ENCODE results near the gene PRR19.
A peak's percentile ranks its signal among the peaks of the same experiment; 100 is the strongest.

Gene PRR19

DNA sequence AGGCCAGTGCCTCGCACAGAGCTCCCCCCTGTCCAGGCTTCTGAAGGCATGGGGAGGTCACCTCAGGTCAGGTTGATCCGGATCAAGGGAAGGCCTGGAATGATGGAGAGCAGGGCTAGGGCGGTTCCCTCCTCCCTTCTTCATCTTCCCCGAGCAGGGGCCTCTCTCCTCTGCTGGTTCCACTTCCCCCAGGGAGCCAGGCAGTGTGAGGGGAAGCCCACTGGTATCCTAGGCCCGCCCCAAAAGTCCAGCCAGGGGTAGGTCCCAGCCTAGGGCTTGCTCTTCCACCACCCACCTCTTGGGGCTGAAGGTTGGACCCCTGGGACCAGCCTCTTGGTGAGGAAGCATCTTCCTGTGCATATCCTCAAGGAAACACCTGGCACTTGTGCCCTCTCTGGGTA lies 16.4 kb upstream of the PRR19 start:
- no peaks in the 10 kb centered on the region for H3K9me3 Mint-ChIP-seq (ENCODE audit: low read depth)
- H3K4me1 Mint-ChIP-seq (ENCODE audit: low read depth): peaks cover 28% of the 10 kb centered on the region
- peak overlapping the region; percentile 49 for H3K4me3 Mint-ChIP-seq
- H3K36me3 Mint-ChIP-seq: no peaks in the 10 kb centered on the region
- H3K27ac Mint-ChIP-seq: peak overlapping the region; percentile 81
- no peaks in the 10 kb centered on the region for H3K27me3 Mint-ChIP-seq

DNA sequence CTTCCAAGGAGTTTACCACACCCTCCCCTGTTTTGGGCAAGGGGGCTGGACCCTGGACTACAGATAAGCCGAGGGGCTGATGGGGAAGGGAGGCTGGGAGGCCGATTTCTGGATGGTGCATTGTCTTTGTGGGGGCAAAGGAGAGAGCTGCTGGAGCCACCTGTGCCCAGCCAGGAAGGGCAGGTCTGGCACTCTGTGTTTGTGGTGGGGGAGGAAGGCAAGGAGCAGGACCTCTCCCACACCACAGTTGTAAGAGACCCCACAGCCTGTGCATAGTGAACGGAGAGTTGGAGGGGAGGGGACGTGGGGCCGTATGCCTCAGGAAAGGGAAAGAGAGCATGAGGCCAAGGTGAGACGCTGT lies 16.0 kb upstream of the PRR19 start:
- peak overlapping the region; percentile 81 for H3K27ac Mint-ChIP-seq
- peaks cover 28% of the 10 kb centered on the region for H3K4me1 Mint-ChIP-seq (ENCODE audit: low read depth)
- no peaks in the 10 kb centered on the region for H3K36me3 Mint-ChIP-seq
- H3K27me3 Mint-ChIP-seq: no peaks in the 10 kb centered on the region
- H3K9me3 Mint-ChIP-seq (ENCODE audit: low read depth): no peaks in the 10 kb centered on the region
- peak overlapping the region; percentile 49 for H3K4me3 Mint-ChIP-seq

DNA sequence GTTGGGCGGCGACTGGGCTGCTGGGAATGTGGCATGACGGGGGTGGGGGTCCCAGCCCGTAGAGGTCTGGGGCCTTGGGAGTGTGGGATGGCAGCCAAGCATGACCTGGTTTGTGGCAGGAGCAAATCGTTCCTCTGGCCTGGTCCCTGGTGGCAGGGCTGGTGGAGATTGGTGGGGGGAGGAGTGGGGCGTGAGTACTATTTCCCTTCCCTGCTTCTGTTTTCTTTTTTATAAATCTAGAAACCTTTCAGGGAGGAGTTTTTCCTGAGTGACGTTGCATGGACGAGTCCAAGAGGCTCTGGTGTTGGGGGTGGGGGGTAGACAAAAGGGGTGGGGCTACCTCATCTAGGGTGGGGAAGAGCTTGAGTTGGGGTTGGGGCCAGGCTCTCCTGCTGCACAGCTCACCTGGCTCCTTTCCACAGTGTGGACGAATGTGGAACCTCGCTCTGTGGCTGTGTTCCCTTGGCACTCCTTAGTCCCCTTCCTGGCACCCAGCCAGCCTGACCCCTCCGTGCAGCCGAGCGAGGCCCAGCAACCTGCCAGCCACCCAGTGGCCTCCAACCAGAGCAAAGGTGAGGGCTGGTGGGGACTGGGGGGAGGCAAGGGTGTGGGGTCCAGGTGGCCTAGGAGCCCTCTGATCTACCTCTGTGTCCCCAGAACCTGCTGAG lies 15.4 kb upstream of the PRR19 start:
- H3K27ac Mint-ChIP-seq: peak overlapping the region; percentile 81
- H3K4me3 Mint-ChIP-seq: no peak overlapping the region
- no peaks in the 10 kb centered on the region for H3K36me3 Mint-ChIP-seq

DNA sequence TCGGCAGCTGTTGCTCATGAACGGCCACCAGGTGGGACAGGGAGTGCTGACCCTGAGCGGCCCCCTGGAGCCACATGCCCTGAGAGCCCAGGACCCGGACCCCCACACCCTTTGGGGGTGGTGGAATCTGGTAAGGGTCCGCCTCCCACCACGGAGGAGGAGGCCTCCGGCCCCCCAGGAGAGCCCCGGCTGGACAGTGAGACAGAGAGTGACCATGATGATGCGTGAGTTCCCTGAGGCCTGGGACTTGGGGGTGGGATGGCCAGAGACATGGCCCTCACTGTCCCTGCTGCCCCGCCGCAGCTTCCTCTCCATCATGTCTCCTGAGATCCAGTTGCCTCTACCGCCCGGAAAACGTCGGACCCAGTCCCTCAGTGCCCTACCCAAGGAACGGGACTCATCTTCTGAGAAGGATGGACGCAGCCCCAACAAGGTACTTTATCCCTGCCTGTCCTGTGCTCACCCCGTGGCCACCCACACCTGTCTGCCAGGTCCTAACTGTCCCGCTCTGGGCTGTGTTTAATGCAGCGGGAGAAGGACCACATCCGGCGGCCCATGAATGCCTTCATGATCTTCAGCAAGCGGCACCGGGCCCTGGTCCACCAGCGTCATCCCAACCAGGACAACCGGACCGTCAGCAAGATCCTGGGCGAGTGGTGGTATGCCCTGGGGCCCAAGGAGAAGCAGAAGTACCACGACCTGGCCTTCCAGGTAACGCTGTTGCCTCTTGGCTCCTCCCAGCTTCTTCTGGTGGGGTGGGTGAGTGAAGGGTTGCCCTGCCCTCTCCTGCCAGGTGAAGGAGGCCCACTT lies 14.7 kb upstream of the PRR19 start:
- Mint-ChIP-seq H3K27ac (no peak overlapping the region), H3K36me3 (no peaks in the 10 kb centered on the region), H3K27me3 (no peaks in the 10 kb centered on the region), H3K4me3 (no peak overlapping the region), H3K4me1 (ENCODE audit: low read depth) (peaks cover 22% of the 10 kb centered on the region), H3K9me3 (ENCODE audit: low read depth) (no peaks in the 10 kb centered on the region)

More for the DNA sequence above, 15.4 kb upstream of the PRR19 start:
- Mint-ChIP-seq H3K4me1 (ENCODE audit: low read depth) (peaks cover 26% of the 10 kb centered on the region), H3K27me3 (no peaks in the 10 kb centered on the region), H3K9me3 (ENCODE audit: low read depth) (no peaks in the 10 kb centered on the region)

DNA sequence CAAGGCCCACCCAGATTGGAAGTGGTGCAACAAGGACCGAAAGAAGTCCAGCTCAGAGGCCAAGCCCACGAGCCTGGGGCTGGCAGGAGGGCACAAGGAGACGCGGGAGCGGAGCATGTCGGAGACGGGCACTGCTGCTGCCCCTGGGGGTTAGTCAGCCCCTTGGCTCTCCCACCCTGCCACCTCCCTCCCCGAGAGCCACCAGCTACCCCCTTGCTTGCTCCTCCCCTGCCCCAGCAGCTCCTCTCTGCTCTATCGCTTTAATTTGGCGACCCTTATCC lies 14.2 kb upstream of the PRR19 start:
- Mint-ChIP-seq H3K36me3 (no peaks in the 10 kb centered on the region), H3K27ac (no peak overlapping the region), H3K9me3 (ENCODE audit: low read depth) (no peaks in the 10 kb centered on the region), H3K4me1 (ENCODE audit: low read depth) (peaks cover 18% of the 10 kb centered on the region), H3K4me3 (no peak overlapping the region), H3K27me3 (no peaks in the 10 kb centered on the region)

DNA sequence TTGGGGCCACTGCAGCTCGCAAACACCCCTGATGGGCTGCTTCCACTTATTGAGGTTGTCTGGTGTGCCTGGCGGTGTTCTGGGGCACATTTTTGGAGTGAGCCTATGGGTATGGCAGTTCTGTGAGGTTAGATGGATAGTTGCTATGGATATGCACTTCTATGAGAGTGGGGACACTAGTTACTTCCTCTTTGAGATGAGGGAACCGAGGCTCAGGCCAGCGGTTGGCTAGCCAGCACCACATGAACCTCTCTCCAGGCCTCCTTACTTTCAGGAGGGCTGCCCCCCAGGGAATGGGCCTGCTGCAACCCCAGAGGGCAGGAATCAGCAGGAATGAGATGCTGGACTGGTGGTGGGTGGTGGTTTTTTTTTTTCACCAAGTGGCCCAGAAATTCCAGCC lies 13.5 kb upstream of the PRR19 start:
- H3K4me3 Mint-ChIP-seq: no peak overlapping the region
- H3K36me3 Mint-ChIP-seq: no peaks in the 10 kb centered on the region
- no peak overlapping the region for H3K27ac Mint-ChIP-seq

DNA sequence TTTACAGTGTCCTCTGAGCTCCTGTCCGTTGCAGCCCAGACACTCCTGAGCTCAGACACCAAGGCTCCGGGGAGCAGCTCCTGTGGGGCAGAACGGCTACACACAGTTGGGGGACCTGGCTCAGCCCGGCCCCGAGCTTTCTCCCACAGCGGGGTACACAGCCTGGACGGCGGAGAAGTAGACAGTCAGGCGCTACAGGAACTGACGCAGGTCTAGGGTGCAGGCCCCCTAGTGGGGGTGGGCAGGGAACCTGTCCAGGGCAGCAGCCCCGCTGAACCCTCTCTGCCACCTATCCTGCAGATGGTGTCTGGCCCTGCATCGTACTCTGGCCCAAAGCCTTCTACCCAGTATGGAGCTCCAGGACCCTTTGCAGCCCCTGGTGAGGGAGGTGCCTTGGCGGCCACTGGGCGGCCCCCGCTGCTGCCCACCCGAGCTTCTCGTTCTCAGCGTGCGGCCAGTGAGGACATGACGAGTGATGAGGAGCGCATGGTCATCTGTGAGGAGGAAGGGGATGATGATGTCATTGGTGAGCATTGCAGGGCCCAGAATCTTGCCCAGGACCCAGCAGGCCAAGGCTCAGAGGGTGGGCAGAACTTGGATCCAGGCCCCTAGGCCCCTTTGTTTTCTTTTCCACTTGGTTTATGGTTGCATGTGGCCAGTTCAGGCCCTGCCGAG lies 12.9 kb upstream of the PRR19 start:
- Mint-ChIP-seq H3K36me3 (no peaks in the 10 kb centered on the region), H3K9me3 (ENCODE audit: low read depth) (no peaks in the 10 kb centered on the region), H3K4me1 (ENCODE audit: low read depth) (peaks cover 18% of the 10 kb centered on the region), H3K27me3 (no peaks in the 10 kb centered on the region), H3K4me3 (no peak overlapping the region), H3K27ac (no peak overlapping the region)

More for the DNA sequence above, 13.5 kb upstream of the PRR19 start:
- no peaks in the 10 kb centered on the region for H3K9me3 Mint-ChIP-seq (ENCODE audit: low read depth)
- peaks cover 18% of the 10 kb centered on the region for H3K4me1 Mint-ChIP-seq (ENCODE audit: low read depth)
- no peaks in the 10 kb centered on the region for H3K27me3 Mint-ChIP-seq

DNA sequence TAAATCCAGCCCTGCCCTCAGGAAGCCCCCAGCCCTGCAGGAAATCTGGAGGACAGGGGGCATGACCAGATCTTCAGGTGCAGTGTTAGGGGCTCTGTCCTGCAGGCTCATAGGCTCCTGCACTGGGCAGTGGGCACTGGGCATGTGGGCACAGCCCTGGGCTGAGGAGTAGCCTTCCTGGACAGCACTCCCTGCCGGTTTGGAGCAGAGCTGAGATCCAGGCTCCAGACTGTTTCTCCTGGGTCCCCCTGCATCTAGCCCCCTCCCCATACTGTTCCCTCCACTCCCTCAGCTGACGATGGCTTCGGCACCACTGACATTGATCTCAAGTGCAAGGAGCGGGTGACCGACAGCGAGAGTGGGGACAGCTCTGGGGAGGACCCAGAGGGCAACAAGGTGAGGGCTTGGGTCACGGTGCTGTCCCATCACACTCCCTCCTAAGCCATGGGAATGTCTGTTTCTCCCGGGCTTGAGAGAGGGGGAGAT lies 12.3 kb upstream of the PRR19 start:
- H3K27me3 Mint-ChIP-seq: no peaks in the 10 kb centered on the region
- H3K4me1 Mint-ChIP-seq (ENCODE audit: low read depth): peaks cover 18% of the 10 kb centered on the region
- H3K4me3 Mint-ChIP-seq: no peak overlapping the region
- no peaks in the 10 kb centered on the region for H3K9me3 Mint-ChIP-seq (ENCODE audit: low read depth)
- H3K27ac Mint-ChIP-seq: no peak overlapping the region
- no peaks in the 10 kb centered on the region for H3K36me3 Mint-ChIP-seq

DNA sequence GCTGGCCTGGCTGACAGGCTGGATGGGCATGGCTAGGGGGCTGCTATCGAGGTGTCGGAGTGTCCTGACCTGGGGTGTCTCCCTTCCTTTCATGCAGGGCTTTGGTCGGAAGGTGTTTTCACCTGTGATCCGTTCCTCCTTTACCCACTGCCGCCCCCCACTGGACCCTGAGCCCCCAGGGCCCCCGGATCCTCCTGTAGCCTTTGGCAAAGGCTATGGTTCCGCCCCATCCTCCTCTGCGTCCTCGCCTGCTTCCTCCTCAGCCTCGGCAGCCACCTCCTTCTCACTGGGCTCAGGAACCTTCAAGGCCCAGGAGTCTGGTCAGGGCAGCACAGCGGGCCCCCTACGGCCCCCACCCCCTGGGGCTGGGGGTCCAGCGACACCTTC lies 11.8 kb upstream of the PRR19 start:
- Mint-ChIP-seq H3K36me3 (no peaks in the 10 kb centered on the region), H3K4me3 (no peak overlapping the region), H3K9me3 (ENCODE audit: low read depth) (no peaks in the 10 kb centered on the region), H3K27ac (no peak overlapping the region), H3K27me3 (no peaks in the 10 kb centered on the region), H3K4me1 (ENCODE audit: low read depth) (peaks cover 13% of the 10 kb centered on the region)

DNA sequence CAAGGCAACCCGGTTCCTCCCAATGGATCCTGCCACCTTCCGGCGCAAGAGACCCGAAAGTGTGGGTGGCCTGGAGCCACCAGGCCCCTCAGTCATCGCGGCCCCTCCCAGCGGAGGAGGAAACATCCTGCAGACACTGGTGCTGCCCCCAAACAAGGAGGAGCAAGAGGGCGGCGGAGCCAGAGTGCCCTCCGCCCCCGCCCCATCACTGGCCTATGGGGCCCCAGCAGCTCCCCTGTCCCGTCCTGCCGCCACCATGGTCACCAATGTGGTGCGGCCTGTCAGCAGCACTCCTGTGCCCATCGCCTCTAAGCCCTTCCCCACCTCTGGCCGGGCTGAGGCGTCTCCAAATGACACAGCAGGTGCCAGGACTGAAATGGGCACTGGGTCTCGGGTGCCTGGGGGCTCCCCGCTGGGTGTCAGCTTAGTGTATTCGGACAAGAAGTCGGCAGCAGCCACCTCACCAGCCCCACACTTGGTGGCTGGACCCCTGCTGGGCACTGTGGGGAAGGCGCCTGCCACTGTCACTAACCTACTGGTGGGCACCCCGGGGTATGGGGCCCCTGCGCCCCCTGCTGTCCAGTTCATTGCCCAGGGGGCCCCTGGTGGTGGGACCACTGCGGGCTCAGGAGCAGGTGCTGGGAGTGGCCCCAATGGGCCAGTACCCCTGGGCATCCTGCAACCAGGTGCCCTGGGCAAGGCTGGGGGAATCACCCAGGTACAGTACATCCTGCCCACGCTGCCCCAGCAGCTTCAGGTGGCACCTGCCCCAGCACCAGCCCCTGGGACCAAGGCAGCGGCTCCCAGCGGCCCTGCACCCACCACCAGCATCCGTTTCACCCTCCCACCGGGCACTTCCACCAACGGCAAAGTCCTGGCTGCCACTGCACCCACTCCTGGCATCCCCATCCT lies 11.2 kb upstream of the PRR19 start:
- no peaks in the 10 kb centered on the region for H3K36me3 Mint-ChIP-seq
- no peaks in the 10 kb centered on the region for H3K27me3 Mint-ChIP-seq
- no peak overlapping the region for H3K4me3 Mint-ChIP-seq
- no peaks in the 10 kb centered on the region for H3K9me3 Mint-ChIP-seq (ENCODE audit: low read depth)
- no peak overlapping the region for H3K27ac Mint-ChIP-seq
- H3K4me1 Mint-ChIP-seq (ENCODE audit: low read depth): peaks cover 10% of the 10 kb centered on the region

DNA sequence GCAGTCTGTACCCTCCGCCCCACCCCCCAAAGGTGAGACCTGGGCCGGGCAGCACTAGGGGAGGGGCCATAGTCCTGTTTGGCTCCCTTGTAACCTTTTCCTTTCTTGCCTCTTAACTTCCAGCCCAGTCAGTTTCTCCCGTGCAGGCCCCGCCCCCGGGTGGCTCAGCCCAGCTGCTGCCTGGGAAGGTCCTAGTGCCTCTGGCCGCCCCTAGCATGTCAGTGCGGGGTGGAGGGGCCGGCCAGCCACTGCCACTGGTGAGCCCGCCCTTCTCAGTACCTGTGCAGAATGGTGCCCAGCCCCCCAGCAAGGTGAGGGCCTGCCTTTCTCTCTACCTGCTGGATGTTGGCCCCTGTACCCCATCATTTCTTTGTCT lies 10.5 kb upstream of the PRR19 start:
- peaks cover 7% of the 10 kb centered on the region for H3K4me1 Mint-ChIP-seq (ENCODE audit: low read depth)
- H3K9me3 Mint-ChIP-seq (ENCODE audit: low read depth): no peaks in the 10 kb centered on the region
- H3K27me3 Mint-ChIP-seq: no peaks in the 10 kb centered on the region
- no peak overlapping the region for H3K4me3 Mint-ChIP-seq
- no peaks in the 10 kb centered on the region for H3K36me3 Mint-ChIP-seq
- H3K27ac Mint-ChIP-seq: no peak overlapping the region

DNA sequence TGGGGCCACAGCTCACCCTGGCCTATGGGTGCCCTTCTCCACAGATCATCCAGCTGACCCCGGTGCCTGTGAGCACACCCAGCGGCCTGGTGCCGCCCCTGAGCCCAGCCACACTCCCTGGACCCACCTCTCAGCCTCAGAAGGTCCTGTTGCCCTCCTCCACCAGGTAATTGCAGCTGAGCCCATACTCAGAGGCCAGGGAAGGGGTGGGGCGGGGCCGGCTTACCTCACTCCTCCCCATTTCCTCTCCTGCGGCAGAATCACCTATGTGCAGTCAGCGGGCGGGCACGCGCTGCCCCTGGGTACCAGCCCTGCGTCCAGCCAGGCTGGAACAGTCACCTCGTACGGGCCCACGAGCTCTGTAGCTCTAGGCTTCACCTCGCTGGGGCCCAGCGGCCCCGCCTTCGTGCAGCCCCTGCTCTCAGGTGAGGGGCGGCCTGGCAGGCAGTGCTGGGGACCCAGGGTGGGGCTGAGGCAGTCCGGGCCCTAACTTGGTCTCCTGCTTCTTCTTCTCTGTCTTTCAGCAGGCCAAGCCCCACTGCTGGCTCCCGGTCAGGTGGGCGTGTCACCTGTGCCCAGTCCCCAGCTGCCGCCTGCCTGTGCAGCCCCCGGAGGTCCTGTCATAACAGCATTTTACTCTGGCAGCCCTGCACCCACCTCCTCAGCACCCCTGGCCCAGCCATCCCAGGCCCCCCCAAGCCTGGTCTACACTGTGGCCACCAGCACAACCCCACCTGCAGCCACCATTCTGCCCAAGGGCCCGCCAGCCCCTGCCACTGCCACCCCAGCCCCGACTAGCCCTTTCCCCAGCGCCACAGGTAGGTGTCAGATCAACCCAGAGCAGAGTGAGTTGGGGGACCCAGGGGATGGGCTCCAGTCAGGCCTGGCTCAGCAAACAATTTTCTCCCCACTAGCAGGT lies 9.6 kb upstream of the PRR19 start:
- Mint-ChIP-seq H3K4me3 (no peak overlapping the region), H3K27me3 (no peaks in the 10 kb centered on the region), H3K27ac (no peak overlapping the region), H3K4me1 (ENCODE audit: low read depth) (peaks cover 7% of the 10 kb centered on the region), H3K9me3 (ENCODE audit: low read depth) (no peaks in the 10 kb centered on the region), H3K36me3 (no peaks in the 10 kb centered on the region)

DNA sequence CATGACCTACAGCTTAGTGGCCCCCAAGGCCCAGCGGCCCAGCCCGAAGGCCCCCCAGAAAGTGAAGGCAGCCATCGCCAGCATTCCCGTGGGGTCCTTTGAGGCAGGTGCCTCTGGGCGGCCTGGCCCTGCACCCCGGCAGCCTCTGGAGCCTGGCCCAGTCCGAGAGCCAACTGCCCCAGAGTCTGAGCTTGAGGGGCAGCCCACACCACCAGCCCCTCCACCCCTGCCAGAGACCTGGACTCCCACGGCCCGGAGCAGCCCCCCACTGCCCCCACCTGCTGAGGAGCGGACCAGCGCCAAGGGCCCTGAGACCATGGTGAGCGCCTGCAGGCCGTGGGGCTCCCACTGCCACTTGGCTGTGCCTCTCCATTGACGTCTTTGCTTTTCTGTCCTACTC lies 9.0 kb upstream of the PRR19 start:
- no peaks in the 10 kb centered on the region for H3K27me3 Mint-ChIP-seq
- no peaks in the 10 kb centered on the region for H3K9me3 Mint-ChIP-seq (ENCODE audit: low read depth)
- H3K4me1 Mint-ChIP-seq (ENCODE audit: low read depth): peaks cover 7% of the 10 kb centered on the region
- H3K27ac Mint-ChIP-seq: no peak overlapping the region
- no peaks in the 10 kb centered on the region for H3K36me3 Mint-ChIP-seq
- no peak overlapping the region for H3K4me3 Mint-ChIP-seq

DNA sequence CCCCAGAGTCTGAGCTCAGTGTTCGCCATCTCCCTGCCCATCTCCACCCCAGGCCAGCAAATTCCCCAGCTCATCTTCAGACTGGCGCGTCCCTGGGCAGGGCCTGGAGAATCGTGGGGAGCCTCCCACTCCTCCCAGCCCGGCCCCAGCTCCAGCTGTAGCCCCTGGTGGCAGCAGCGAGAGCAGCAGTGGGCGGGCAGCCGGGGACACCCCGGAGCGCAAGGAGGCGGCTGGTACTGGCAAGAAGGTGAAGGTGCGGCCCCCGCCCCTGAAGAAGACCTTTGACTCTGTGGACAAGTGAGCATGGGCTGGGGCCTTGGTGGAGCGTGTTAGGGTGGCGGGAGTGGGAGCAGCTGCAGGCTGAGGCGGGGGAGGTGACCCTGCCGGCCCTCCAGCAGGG lies 8.4 kb upstream of the PRR19 start:
- no peaks in the 10 kb centered on the region for H3K36me3 Mint-ChIP-seq
- H3K4me3 Mint-ChIP-seq: no peak overlapping the region
- H3K4me1 Mint-ChIP-seq (ENCODE audit: low read depth): peaks cover 7% of the 10 kb centered on the region
- H3K9me3 Mint-ChIP-seq (ENCODE audit: low read depth): no peaks in the 10 kb centered on the region
- H3K27ac Mint-ChIP-seq: no peak overlapping the region
- H3K27me3 Mint-ChIP-seq: no peaks in the 10 kb centered on the region

Data from activated naive CD8-positive, alpha-beta T cell (primary cell).